H1 (cell line): ENCODE data around the gene ATP6V0A4. TPM values are rescaled to one million over a fixed set of nuclear protein-coding genes. Genes with fewer than 3 reads are reported as not detected.

ENCODE experiments used
- BACH1 ChIP-seq: IDR thresholded peaks from 2 replicates; pipeline ENCODE4 v1.6.1; 2012; ENCODE audit warnings: low read length, improper control_type of control experiment
- BCL11A ChIP-seq, 2 experiments: IDR thresholded peaks; one replicate each; pipeline ENCODE4 v1.6.1; 2011; ENCODE audit warnings: low read depth in 2 of 2, low read length in 2 of 2, mild to moderate bottlenecking in 2 of 2
- BRCA1 ChIP-seq: IDR thresholded peaks from 2 replicates; pipeline ENCODE4 v1.6.1; 2012; ENCODE audit warnings: low read depth, low read length, improper control_type of control experiment
- CHD7 ChIP-seq: fragments of 300-600 bp; sonication (generic); IDR thresholded peaks from 2 replicates; pipeline ENCODE4 v1.7.1; 2012; ENCODE audit warnings: low read length, moderate library complexity, mild to moderate bottlenecking, inconsistent platforms; ENCODE audit not compliant: insufficient replicate concordance
- CREB1 ChIP-seq: IDR thresholded peaks from 2 replicates; pipeline ENCODE4 v1.6.1; 2012; ENCODE audit warnings: inconsistent platforms
- E2F6 ChIP-seq: IDR thresholded peaks from 2 replicates; pipeline ENCODE4 v1.6.1; 2012; ENCODE audit warnings: inconsistent platforms
- EP300 ChIP-seq, 2 experiments: IDR thresholded peaks; 1 replicate in 1 of 2; 2 replicates in 1 of 2; pipeline ENCODE4 v1.6.1; 2011 to 2012; ENCODE audit warnings: low read depth in 2 of 2, low read length in 2 of 2, mild to moderate bottlenecking in 2 of 2, borderline replicate concordance in 1 of 2, inconsistent platforms in 1 of 2, moderate library complexity in 1 of 2
- GABPA ChIP-seq: IDR thresholded peaks from 2 replicates; pipeline ENCODE4 v1.6.1; 2011; ENCODE audit warnings: mild to moderate bottlenecking, low read length, moderate library complexity, borderline replicate concordance; ENCODE audit not compliant: insufficient read depth
- HDAC6 ChIP-seq: IDR thresholded peaks from one replicate; pipeline ENCODE4 v1.7.1; 2012; ENCODE audit warnings: low read depth, mild to moderate bottlenecking, inconsistent platforms, low read length, moderate library complexity
- KDM4A ChIP-seq: IDR thresholded peaks from one replicate; pipeline ENCODE4 v1.7.1; 2012; ENCODE audit warnings: low read depth, mild to moderate bottlenecking, moderate library complexity, low read length, inconsistent platforms; ENCODE audit not compliant: severe bottlenecking
- SUZ12 ChIP-seq: fragments of 200-600 bp; sonication (generic); IDR thresholded peaks from 2 replicates; pipeline ENCODE4 v1.6.1; 2012; ENCODE audit warnings: mild to moderate bottlenecking, inconsistent platforms, low read length, moderate library complexity, mixed read lengths
- TCF12 ChIP-seq: IDR thresholded peaks from 2 replicates; pipeline ENCODE4 v1.6.1; 2011; ENCODE audit warnings: low read depth, mild to moderate bottlenecking, low read length
- polyA plus RNA-seq, 7 experiments: library from polyadenylated mRNA; depleted of rRNA in 3 of 7; stranded (reverse) in 5 of 7; unstranded in 2 of 7; fragments of >200 nt in 5 of 7; fragments of 200-250 nt in 2 of 7; gene quantifications; 1 replicate in 5 of 7; 2 replicates in 1 of 7; 4 replicates in 1 of 7; pipeline versions ENCODE4 v1.2.1 to v1.2.3, GENCODE V29; 2011 to 2013; ENCODE audit warnings: missing spikeins in 2 of 7, mixed read lengths in 2 of 7
- total RNA-seq: library from RNA; stranded (reverse); fragmentation: NEBNext Ultra II Directional; extraction: Animal tissue kit (Norgen Biotek cat#: 25700); gene quantifications from 2 replicates; pipeline ENCODE4 v1.2.1, GENCODE V29; 2021

ATP6V0A4 gene
- total and polyA plus RNA-seq, 2 of the 8 experiments (the other 6 are each of a cell fraction or from before 2014, with no cell fraction given), result 0.47 to 1.6 TPM

- TF ChIP-seq CHD7 (no peak), HDAC6 (no peak), CREB1 (no peak), KDM4A (no peak), BRCA1 (no peak), TCF12 (no peak), E2F6 (no peak), GABPA (no peak), SUZ12 (no peak), BCL11A (IDR thresholded peaks at IDR 0.05; ENCODE audit: low read depth in 2 of 2, low read length in 2 of 2) (no peak), EP300 (IDR thresholded peaks at IDR 0.05; ENCODE audit: borderline replicate concordance in 1 of 2, low read depth in 2 of 2, low read length in 2 of 2) (no peak), BACH1 (no peak)
Observed at GRCh38 chr7:138781004-138781403, 17.0 kb downstream of the ATP6V0A4 start (continued).
